Loucy (cell line): ENCODE results near the gene RPS6KA4.

Experiments
- H2AFZ ChIP-seq: fragments of 200-600 bp; sonication (generic); 2 replicates; pipeline ENCODE4 v1.6.0; 2016; ENCODE audit warnings: antibody characterized with exemption, mild to moderate bottlenecking, low read length, moderate library complexity
- H3F3A ChIP-seq: fragments of 200-600 bp; 2 replicates; pipeline ENCODE4 v1.6.0; 2016; ENCODE audit warnings: antibody characterized with exemption, low read depth, mild to moderate bottlenecking
- H3K27me3 ChIP-seq: fragments of 200-600 bp; sonication (generic); 2 replicates; pipeline ENCODE4 v1.6.1; 2014; ENCODE audit warnings: low read length, mild to moderate bottlenecking; ENCODE audit not compliant: insufficient read depth, poor library complexity, severe bottlenecking
- H3K36me3 ChIP-seq: fragments of 200-600 bp; sonication (generic); 2 replicates; pipeline ENCODE4 v1.6.1; 2016; ENCODE audit warnings: low read length; ENCODE audit not compliant: insufficient read depth
- H3K4me1 ChIP-seq: fragments of 200-600 bp; sonication (generic); 2 replicates; pipeline ENCODE4 v1.5.1; 2014; ENCODE audit warnings: low read length, mild to moderate bottlenecking; ENCODE audit not compliant: insufficient read depth, poor library complexity, severe bottlenecking
- H3K4me2 ChIP-seq: fragments of 200-600 bp; sonication (generic); 2 replicates; pipeline ENCODE4 v1.6.0; 2014; ENCODE audit warnings: antibody characterized with exemption, low read length, low read depth, mild to moderate bottlenecking; ENCODE audit not compliant: poor library complexity, severe bottlenecking
- H3K4me3 ChIP-seq: fragments of 200-600 bp; sonication (generic); 2 replicates; pipeline ENCODE4 v1.5.1; 2014; ENCODE audit warnings: low read length, mild to moderate bottlenecking, mixed read lengths; ENCODE audit not compliant: poor library complexity, severe bottlenecking
- H3K79me2 ChIP-seq: fragments of 200-600 bp; sonication (generic); 2 replicates; pipeline ENCODE4 v1.6.1; 2014; ENCODE audit warnings: low read length; ENCODE audit not compliant: insufficient read depth
- H3K9ac ChIP-seq: fragments of 200-600 bp; sonication (generic); 2 replicates; pipeline ENCODE4 v1.6.0; 2014; ENCODE audit warnings: mild to moderate bottlenecking, low read depth, low read length, moderate library complexity; ENCODE audit not compliant: poor library complexity, severe bottlenecking
- H3K9me2 ChIP-seq: fragments of 200-600 bp; sonication (generic); replicated peaks from 2 replicates; pipeline ENCODE4 v1.6.1; 2016; ENCODE audit warnings: low read depth, low read length, mixed read lengths
- H3K9me3 ChIP-seq: fragments of 200-600 bp; sonication (generic); 2 replicates; pipeline ENCODE4 v1.6.1; 2014; ENCODE audit warnings: mild to moderate bottlenecking, antibody characterized with exemption, low read length, low read depth; ENCODE audit not compliant: insufficient read depth
- H4K20me1 ChIP-seq: fragments of 200-600 bp; sonication (generic); 2 replicates; pipeline ENCODE4 v1.6.0; 2014; ENCODE audit warnings: antibody characterized with exemption, low read length, mild to moderate bottlenecking; ENCODE audit not compliant: insufficient read depth, poor library complexity, severe bottlenecking
- CTCF ChIP-seq: fragments of 200-600 bp; sonication (generic); conservative IDR thresholded peaks from 2 replicates; pipeline ENCODE4 v1.5.1; 2014; ENCODE audit warnings: mild to moderate bottlenecking, antibody characterized with exemption, low read length
- EZH2phosphoT487 ChIP-seq: fragments of 200-600 bp; IDR thresholded peaks from 2 replicates; pipeline ENCODE4 v1.6.1; 2018; ENCODE audit warnings: antibody characterized with exemption, mild to moderate bottlenecking, moderate library complexity, borderline replicate concordance

Gene RPS6KA4

GRCh38 chr11:64366751-64367150 lies 7.8 kb downstream of the RPS6KA4 start:
- H2AFZ ChIP-seq = no peak overlapping the region
- H3K4me2 ChIP-seq = no peak overlapping the region
- H4K20me1 ChIP-seq = no peaks in the 10 kb centered on the region
- no peak overlapping the region for H3K4me3 ChIP-seq
- no peaks in the 10 kb centered on the region for H3K27me3 ChIP-seq
- no peaks in the 10 kb centered on the region for H3K4me1 ChIP-seq
- H3K9ac ChIP-seq = no peak overlapping the region
- TF ChIP-seq EZH2phosphoT487 = no peak
- TF ChIP-seq CTCF = no peak
- H3K9me3 ChIP-seq = no peaks in the 10 kb centered on the region
- peaks cover 14% of the 10 kb centered on the region; the same call in 1 of the 2 replicates for H3K36me3 ChIP-seq
- H3K79me2 ChIP-seq = no peaks in the 10 kb centered on the region
- H3K9me2 ChIP-seq = no peaks in the 10 kb centered on the region
- no peaks in the 10 kb centered on the region for H3F3A ChIP-seq

- Histone ChIP-seq H3K36me3 (peaks cover 14% of the 10 kb centered on the region; the same call in 1 of the 2 replicates), H2AFZ (no peak overlapping the region), H3K9ac (no peak overlapping the region), H3K4me2 (no peak overlapping the region), H3K27me3 (no peaks in the 10 kb centered on the region), H4K20me1 (no peaks in the 10 kb centered on the region), H3K4me3 (no peak overlapping the region), H3F3A (no peaks in the 10 kb centered on the region), H3K9me3 (no peaks in the 10 kb centered on the region), H3K9me2 (no peaks in the 10 kb centered on the region), H3K4me1 (no peaks in the 10 kb centered on the region), H3K79me2 (no peaks in the 10 kb centered on the region)
- TF ChIP-seq CTCF (no peak), EZH2phosphoT487 (no peak)
These were observed 9.1 kb downstream of the RPS6KA4 start for GRCh38 chr11:64367931-64368672.

- H3K9me3 ChIP-seq = no peaks in the 10 kb centered on the region
- H3K4me2 ChIP-seq = no peak overlapping the region
- TF ChIP-seq EZH2phosphoT487 (no peak), CTCF (no peak)
- peaks cover 14% of the 10 kb centered on the region; the same call in 1 of the 2 replicates for H3K36me3 ChIP-seq
- H3K9me2 ChIP-seq = no peaks in the 10 kb centered on the region
- H3K9ac ChIP-seq = no peak overlapping the region
- no peaks in the 10 kb centered on the region for H3K79me2 ChIP-seq
- no peak overlapping the region for H3K4me3 ChIP-seq
- no peaks in the 10 kb centered on the region for H4K20me1 ChIP-seq
- no peaks in the 10 kb centered on the region for H3K27me3 ChIP-seq
- no peaks in the 10 kb centered on the region for H3K4me1 ChIP-seq
- no peaks in the 10 kb centered on the region for H3F3A ChIP-seq
- H2AFZ ChIP-seq = no peak overlapping the region
These were observed 9.7 kb downstream of the RPS6KA4 start for GRCh38 chr11:64368673-64369074.
